Testis (tissue), 3 donors: ENCODE measurements around the gene PIR. TPM values are rescaled to one million over a fixed set of nuclear protein-coding genes. Genes with fewer than 3 reads are reported as not detected.

Experiments
- DNase-seq: peaks from one replicate; pipeline ENCODE4 v3.0.0-alpha.2; 2019
- H3K27ac ChIP-seq, 2 donors: fragments of 200-600 bp; sonication (generic); one replicate each; pipeline ENCODE4 v1.5.1; 2019
- H3K27me3 ChIP-seq: fragments of 200-600 bp; sonication (generic); one replicate; pipeline ENCODE4 v1.5.1; 2019
- H3K36me3 ChIP-seq: fragments of 200-600 bp; sonication (generic); one replicate; pipeline ENCODE4 v1.5.1; 2017; ENCODE audit warnings: low read depth; ENCODE audit errors: missing control alignments
- H3K4me1 ChIP-seq: fragments of 200-600 bp; sonication (generic); one replicate; pipeline ENCODE4 v1.5.1; 2019
- H3K4me3 ChIP-seq, 2 donors: fragments of 200-600 bp; sonication (generic); one replicate each; pipeline ENCODE4 v1.5.1; 2017 to 2019
- H3K9me3 ChIP-seq: fragments of 200-600 bp; sonication (generic); one replicate; pipeline ENCODE4 v1.5.1; 2017
- CTCF ChIP-seq, 3 experiments: fragments of 450-650 bp in 2 of 3; fragments of 200-600 bp in 1 of 3; sonication (generic) in 1 of 3; IDR thresholded peaks; one replicate each; pipeline ENCODE4 v1.5.1; 2016 to 2019; ENCODE audit warnings: antibody characterized with exemption in 3 of 3, mild to moderate bottlenecking in 2 of 3, moderate library complexity in 1 of 3
- POLR2A ChIP-seq: fragments of 450-650 bp; IDR thresholded peaks from one replicate; pipeline ENCODE4 v1.6.1; 2017; ENCODE audit warnings: antibody characterized with exemption, mild to moderate bottlenecking, moderate library complexity
- WGBS, 2 donors: methylation state at CpG; one replicate each; pipeline ENCODE4 v1.1.5; 2018; 5-methylcytosine and 5-hydroxymethylcytosine counted together
- intact Hi-C: fragments of 100-400 bp; cut with DNase I; formaldehyde crosslinking; loops from one replicate; pipeline ENCODE4 v1.15.1; 2023; ENCODE audit warnings: low total_unique reads
- polyA plus RNA-seq: library from polyadenylated mRNA; stranded (reverse); fragments of 350-450 nt; fragmentation: Illumina TruSeq; extraction: RNeasy Lipid Tissue Mini Kit (QIAGEN cat#74804); gene quantifications from one replicate; pipeline ENCODE4 v1.2.3, GENCODE V29; 2014; ENCODE audit warnings: low read depth, low replicate concordance; ENCODE audit not compliant: insufficient read depth
- total RNA-seq, 2 donors: library from RNA; depleted of rRNA; stranded (reverse); fragments of >200 nt; gene quantifications; one replicate each; pipeline ENCODE4 v1.2.3, GENCODE V29; 2016

The PIR gene
- total and polyA plus RNA-seq, 3 donors from 2014 or later = 9.7 to 11.0 (median 10.3) TPM

DNA sequence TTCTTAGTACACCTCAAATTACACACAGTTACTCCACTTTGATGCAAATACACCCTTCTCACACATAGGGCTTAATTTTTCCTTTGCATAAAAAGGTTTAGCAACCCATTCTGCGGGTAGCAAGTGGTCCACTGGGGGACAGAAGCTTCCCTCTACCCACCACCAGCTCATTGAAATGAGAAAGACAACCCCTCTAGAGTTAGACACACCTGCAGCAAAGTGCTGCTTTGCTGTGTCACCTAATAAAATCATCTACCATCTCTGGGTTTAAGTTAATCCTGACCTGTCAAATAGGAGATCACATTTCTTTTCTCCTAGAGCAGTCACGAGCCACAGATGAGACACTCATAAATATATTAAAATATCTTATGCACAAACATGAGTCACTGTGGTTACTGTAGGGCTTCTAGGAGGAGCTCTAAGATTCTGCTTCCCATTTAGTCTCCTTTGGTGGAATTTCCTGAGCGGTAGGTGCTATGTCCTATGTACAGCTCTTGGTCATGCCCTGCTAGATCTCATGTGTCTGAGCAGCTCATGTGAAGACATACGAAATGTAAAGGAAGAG lies 19.4 kb upstream of the PIR start:
- intact Hi-C loops = no loop called here
- 97 to 100% methylated on average over 3 to 4 of the region's 4 CpGs for WGBS, 2 donors

GRCh38 chrX:15511563-15511962 lies 18.4 kb upstream of the PIR start:
- intact Hi-C loops = no loop called here
- H3K4me1 ChIP-seq = no peaks in the 10 kb centered on the region
- no peaks in the 10 kb centered on the region for H3K36me3 ChIP-seq
- no peaks in the 10 kb centered on the region for H3K27me3 ChIP-seq
- H3K9me3 ChIP-seq = no peaks in the 10 kb centered on the region
- no peak overlapping the region for H3K4me3 ChIP-seq
- DNase-seq = no peak
- TF ChIP-seq POLR2A (no peak), CTCF (IDR thresholded peaks at IDR 0.05) (no peak)
- WGBS, 2 donors = 50 to 61% methylated on average over 1 of the region's 1 CpG
- H3K27ac ChIP-seq = no peak overlapping the region

More for the DNA sequence above, 19.4 kb upstream of the PIR start:
- no peak overlapping the region for H3K4me3 ChIP-seq
- no peaks in the 10 kb centered on the region for H3K36me3 ChIP-seq
- H3K27me3 ChIP-seq = no peaks in the 10 kb centered on the region
- H3K4me1 ChIP-seq = no peaks in the 10 kb centered on the region
- no peaks in the 10 kb centered on the region for H3K9me3 ChIP-seq
- H3K27ac ChIP-seq = no peak overlapping the region
- TF ChIP-seq CTCF (IDR thresholded peaks at IDR 0.05) = no peak
- TF ChIP-seq POLR2A = no peak
- no peak for DNase-seq

DNA sequence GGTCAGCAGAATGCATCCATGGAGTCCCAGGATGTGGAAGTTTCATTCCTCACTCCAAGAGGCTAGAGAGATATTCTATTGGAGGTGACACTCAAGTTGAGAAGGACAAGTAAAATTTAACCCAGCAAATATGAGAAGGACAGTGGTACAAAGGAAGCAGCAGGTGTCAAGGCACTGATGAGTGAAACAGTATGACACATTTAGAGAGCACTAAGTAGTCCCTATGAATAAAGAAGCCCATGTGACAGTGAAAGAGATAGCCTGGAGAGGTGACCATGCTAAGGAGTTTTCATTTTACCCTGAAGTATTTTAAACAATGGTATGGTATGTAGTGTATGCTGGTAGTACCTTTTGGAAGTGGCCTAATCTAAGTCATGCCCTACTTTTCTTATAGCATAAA lies 16.7 kb upstream of the PIR start:
- no peaks in the 10 kb centered on the region for H3K4me1 ChIP-seq
- TF ChIP-seq CTCF (IDR thresholded peaks at IDR 0.05) (no peak), POLR2A (no peak)

GRCh38 chrX:15507005-15507404 lies 13.9 kb upstream of the PIR start:
- no peaks in the 10 kb centered on the region for H3K36me3 ChIP-seq
- 97% methylated on average over 5 of the region's 5 CpGs for WGBS, 2 donors
- no peak for DNase-seq
- no peaks in the 10 kb centered on the region for H3K9me3 ChIP-seq
- intact Hi-C loops = no loop called here
- no peaks in the 10 kb centered on the region for H3K27me3 ChIP-seq
- TF ChIP-seq CTCF (IDR thresholded peaks at IDR 0.05) (no peak), POLR2A (no peak)
- no peak overlapping the region for H3K27ac ChIP-seq
- H3K4me3 ChIP-seq = no peak overlapping the region
- no peaks in the 10 kb centered on the region for H3K4me1 ChIP-seq

More for the DNA sequence above, 16.7 kb upstream of the PIR start:
- Histone ChIP-seq H3K27me3 (no peaks in the 10 kb centered on the region), H3K27ac (no peak overlapping the region), H3K4me3 (no peak overlapping the region), H3K9me3 (no peaks in the 10 kb centered on the region), H3K36me3 (no peaks in the 10 kb centered on the region)
- DNase-seq = no peak
- intact Hi-C loops = no loop called here

GRCh38 chrX:15505101-15505500 lies 12.0 kb upstream of the PIR start:
- 85 to 92% methylated on average over 3 of the region's 3 CpGs for WGBS, 2 donors

More at GRCh38 chrX:15505101-15505500, 12.0 kb upstream of the PIR start:
- TF ChIP-seq CTCF (IDR thresholded peaks at IDR 0.05) = no peak
- no peak for TF ChIP-seq POLR2A
- no peaks in the 10 kb centered on the region for H3K27me3 ChIP-seq
- intact Hi-C loops = no loop called here
- DNase-seq = no peak
- no peaks in the 10 kb centered on the region for H3K4me1 ChIP-seq
- no peaks in the 10 kb centered on the region for H3K36me3 ChIP-seq
- no peaks in the 10 kb centered on the region for H3K9me3 ChIP-seq
- H3K4me3 ChIP-seq = no peak overlapping the region
- no peak overlapping the region for H3K27ac ChIP-seq
